AG04450 (cell line): ENCODE results near the gene AXDND1. TPM values are rescaled to one million over a fixed set of nuclear protein-coding genes. Genes with fewer than 3 reads are reported as not detected.

Experiments
- CTCF ChIA-PET: fragments of 300-600, 350-600 bp; formaldehyde crosslinking; extraction: SDS; loops from one replicate; lab custom pipeline; 2022; ENCODE audit warnings: antibody characterized with exemption, inconsistent platforms; lab: Charles Lee
- POLR2A ChIA-PET: fragments of 350-600 bp; formaldehyde crosslinking; extraction: SDS; loops from one replicate; lab custom pipeline; 2021; ENCODE audit warnings: antibody characterized with exemption, inconsistent platforms; lab: Yijun Ruan, JAX
- DNase-seq: peaks from one replicate; pipeline ENCODE4 v3.0.0-alpha.2; 2011; ENCODE audit warnings: low read depth, low spot score
- H3K27ac ChIP-seq: one replicate; pipeline ENCODE4 v1.5.1; 2012; ENCODE audit warnings: low read depth, low read length, control low read depth
- H3K27me3 ChIP-seq: one replicate; pipeline ENCODE4 v1.6.0; 2012; ENCODE audit warnings: low read length; ENCODE audit not compliant: control insufficient read depth, insufficient read depth
- H3K4me3 ChIP-seq: 2 replicates; pipeline ENCODE4 v1.5.1; 2011; ENCODE audit warnings: mild to moderate bottlenecking, low read depth, low read length, control low read depth
- H3K9me3 ChIP-seq: 2 replicates; pipeline ENCODE4 v1.5.1; 2012; ENCODE audit warnings: low read length; ENCODE audit not compliant: control insufficient read depth, insufficient read depth
- CTCF ChIP-seq: IDR thresholded peaks from 2 replicates; pipeline ENCODE4 v1.5.1; 2011; ENCODE audit warnings: low read depth, low read length, control low read depth, inconsistent platforms
- polyA plus RNA-seq: library from polyadenylated mRNA; depleted of rRNA; stranded (reverse); fragments of >200 nt; gene quantifications from 2 replicates; pipeline ENCODE4 v1.2.3, GENCODE V29; 2011

AXDND1 gene
- polyA plus RNA-seq, 1 experiment: 0.27 TPM

- Histone ChIP-seq H3K27me3 (no peaks in the 10 kb centered on the region), H3K9me3 (no peaks in the 10 kb centered on the region; the same call in 1 of the 2 replicates), H3K27ac (no peak overlapping the region), H3K4me3 (no peak overlapping the region)
- DNase-seq: no peak
- POLR2A ChIA-PET: no interaction called here
- no peak for TF ChIP-seq CTCF
- CTCF ChIA-PET: no interaction called here
These were observed 35.9 kb upstream of the AXDND1 start for GRCh38 chr1:179329862-179330261.

- no peak for DNase-seq
- no peak for TF ChIP-seq CTCF
- Histone ChIP-seq H3K27me3 (no peaks in the 10 kb centered on the region), H3K9me3 (no peaks in the 10 kb centered on the region; the same call in 1 of the 2 replicates), H3K4me3 (no peak overlapping the region), H3K27ac (no peak overlapping the region)
- CTCF ChIA-PET: no interaction called here
- POLR2A ChIA-PET: interaction anchor here (0.7 kb wide), 1 partner anchor 29 kb away, joined by 4 read pairs; no protein-coding TSS in a partner anchor
These were observed 31.3 kb upstream of the AXDND1 start for GRCh38 chr1:179334440-179334839.

- no peak for TF ChIP-seq CTCF
- H3K27me3 ChIP-seq: no peaks in the 10 kb centered on the region
- H3K9me3 ChIP-seq: no peaks in the 10 kb centered on the region
- ChIA-PET CTCF (no interaction called here), POLR2A (no interaction called here)
- no peak for DNase-seq
- no peak overlapping the region for H3K4me3 ChIP-seq
- no peak overlapping the region for H3K27ac ChIP-seq
These were observed 28.5 kb upstream of the AXDND1 start for GRCh38 chr1:179337288-179337687.

GRCh38 chr1:179337942-179338560, 27.7 kb upstream of the AXDND1 start:
- H3K27ac ChIP-seq: no peak overlapping the region
- no peaks in the 10 kb centered on the region for H3K9me3 ChIP-seq
- ChIA-PET CTCF (no interaction called here), POLR2A (no interaction called here)
- H3K27me3 ChIP-seq: no peaks in the 10 kb centered on the region
- H3K4me3 ChIP-seq: no peak overlapping the region
- no peak for DNase-seq
- TF ChIP-seq CTCF: no peak

GRCh38 chr1:179340918-179341317, 24.9 kb upstream of the AXDND1 start:
- Histone ChIP-seq H3K4me3 (no peak overlapping the region), H3K27me3 (no peaks in the 10 kb centered on the region), H3K27ac (no peak overlapping the region), H3K9me3 (no peaks in the 10 kb centered on the region)
- ChIA-PET POLR2A (no interaction called here), CTCF (no interaction called here)
- TF ChIP-seq CTCF: no peak
- DNase-seq: no peak
